ENCODE measurements around the gene SERTAD1.

The SERTAD1 gene

GRCh38 chr19:40422748-40423566, 2.8 kb downstream of the SERTAD1 start:
- Histone ChIP-seq H3K27ac (ENCODE audit: low read depth, low read length, poor library complexity, severe bottlenecking) (peak overlapping the region; percentile 24), H3K9me2 (ENCODE audit: low read depth, low read length) (no peaks in the 10 kb centered on the region), H3K79me2 (ENCODE audit: insufficient read depth, low read length) (peaks cover 6% of the 10 kb centered on the region; the same call in 1 of the 2 replicates), H3K36me3 (ENCODE audit: insufficient read depth, low read length) (peaks cover 9% of the 10 kb centered on the region), H3K9me3 (ENCODE audit: low read length) (no peaks in the 10 kb centered on the region), H3K4me1 (ENCODE audit: insufficient read depth, low read length, severe bottlenecking) (peaks cover 19% of the 10 kb centered on the region), H4K20me1 (ENCODE audit: insufficient read depth, low read length) (no peaks in the 10 kb centered on the region), H3K27me3 (ENCODE audit: insufficient read depth, low read length) (no peaks in the 10 kb centered on the region), H3K4me3 (ENCODE audit: low read depth, low read length, poor library complexity, severe bottlenecking) (no peak overlapping the region), H3F3A (ENCODE audit: insufficient read depth, low read length) (no peaks in the 10 kb centered on the region), H3K9ac (ENCODE audit: low read length) (no peak overlapping the region), H2AFZ (ENCODE audit: low read length) (no peak overlapping the region), H3K4me2 (ENCODE audit: low read length) (no peak overlapping the region)
- TF ChIP-seq EZH2 (IDR thresholded peaks at IDR 0.05; ENCODE audit: borderline replicate concordance, low read length) (no peak), CTCF (IDR thresholded peaks at IDR 0.05; ENCODE audit: low read length) (no peak)

GRCh38 chr19:40421993-40422747, 3.6 kb downstream of the SERTAD1 start:
- H3K4me1 ChIP-seq (ENCODE audit: insufficient read depth, low read length, severe bottlenecking): peaks cover 21% of the 10 kb centered on the region
- no peak overlapping the region for H3K4me2 ChIP-seq (ENCODE audit: low read length)
- H3K27me3 ChIP-seq (ENCODE audit: insufficient read depth, low read length): no peaks in the 10 kb centered on the region
- H4K20me1 ChIP-seq (ENCODE audit: insufficient read depth, low read length): no peaks in the 10 kb centered on the region
- H3K36me3 ChIP-seq (ENCODE audit: insufficient read depth, low read length): peaks cover 9% of the 10 kb centered on the region
- TF ChIP-seq EZH2 (IDR thresholded peaks at IDR 0.05; ENCODE audit: borderline replicate concordance, low read length): no peak
- TF ChIP-seq CTCF (IDR thresholded peaks at IDR 0.05; ENCODE audit: low read length): no peak
- H3K27ac ChIP-seq (ENCODE audit: low read depth, low read length, poor library complexity, severe bottlenecking): peak overlapping the region; percentile 63
- no peak overlapping the region for H3K9ac ChIP-seq (ENCODE audit: low read length)
- H3K4me3 ChIP-seq (ENCODE audit: low read depth, low read length, poor library complexity, severe bottlenecking): no peak overlapping the region
- no peaks in the 10 kb centered on the region for H3K9me3 ChIP-seq (ENCODE audit: low read length)
- H3K79me2 ChIP-seq (ENCODE audit: insufficient read depth, low read length): peaks cover 6% of the 10 kb centered on the region; the same call in 1 of the 2 replicates
- no peaks in the 10 kb centered on the region for H3F3A ChIP-seq (ENCODE audit: insufficient read depth, low read length)
- no peaks in the 10 kb centered on the region for H3K9me2 ChIP-seq (ENCODE audit: low read depth, low read length)
- no peak overlapping the region for H2AFZ ChIP-seq (ENCODE audit: low read length)

- peak overlapping the region; percentile 67 for H3K9ac ChIP-seq (ENCODE audit: low read length)
- peak overlapping the region; percentile 63 for H3K27ac ChIP-seq (ENCODE audit: low read depth, low read length, poor library complexity, severe bottlenecking)
- no peaks in the 10 kb centered on the region for H3K27me3 ChIP-seq (ENCODE audit: insufficient read depth, low read length)
- TF ChIP-seq EZH2 (IDR thresholded peaks at IDR 0.05; ENCODE audit: borderline replicate concordance, low read length): no peak
- TF ChIP-seq CTCF (IDR thresholded peaks at IDR 0.05; ENCODE audit: low read length): peak; percentile 95
- peak overlapping the region; percentile 67 for H3K4me2 ChIP-seq (ENCODE audit: low read length)
- no peaks in the 10 kb centered on the region for H4K20me1 ChIP-seq (ENCODE audit: insufficient read depth, low read length)
- H2AFZ ChIP-seq (ENCODE audit: low read length): no peak overlapping the region
- H3K9me2 ChIP-seq (ENCODE audit: low read depth, low read length): no peaks in the 10 kb centered on the region
- H3K9me3 ChIP-seq (ENCODE audit: low read length): no peaks in the 10 kb centered on the region
- peaks cover 6% of the 10 kb centered on the region; the same call in 1 of the 2 replicates for H3K79me2 ChIP-seq (ENCODE audit: insufficient read depth, low read length)
- no peaks in the 10 kb centered on the region for H3F3A ChIP-seq (ENCODE audit: insufficient read depth, low read length)
- H3K4me1 ChIP-seq (ENCODE audit: insufficient read depth, low read length, severe bottlenecking): peaks cover 28% of the 10 kb centered on the region
- peaks cover 9% of the 10 kb centered on the region for H3K36me3 ChIP-seq (ENCODE audit: insufficient read depth, low read length)
- H3K4me3 ChIP-seq (ENCODE audit: low read depth, low read length, poor library complexity, severe bottlenecking): peak overlapping the region; percentile 63
Measured at GRCh38 chr19:40420766-40421765, 4.7 kb downstream of the SERTAD1 start.

All from OCI-LY1 (cell line).